GM12878 (cell line): ENCODE measurements around the gene STK10. TPM values are rescaled to one million over a fixed set of nuclear protein-coding genes. Genes with fewer than 3 reads are reported as not detected.

ENCODE experiments used
- ATAC-seq: fragments of 200-7000 bp; cut with Tn5 transposase; 3 replicates; pipeline ENCODE4 v1.9.1; 2020; ENCODE audit warnings: mild to moderate bottlenecking, moderate library complexity
- BruUV-seq: library from RNA; stranded (reverse); fragments of 400-500 nt; replicated peaks from 2 replicates; lab custom pipeline; 2021; lab: Mats Ljungman, UMichigan
- CTCF ChIA-PET: fragments of 300-600 bp; sonication (Branson Sonifier 250); formaldehyde crosslinking; extraction: SDS; loops from one replicate; lab custom pipeline; 2021; ENCODE audit warnings: inconsistent platforms; lab: Yijun Ruan, JAX
- POLR2A ChIA-PET: fragments of 350-600 bp; formaldehyde crosslinking; extraction: SDS; loops from one replicate; lab custom pipeline; 2021; ENCODE audit warnings: inconsistent platforms; lab: Charles Lee
- RAD21 ChIA-PET: fragments of 300-600 bp; sonication (Branson Sonifier 250); formaldehyde crosslinking; loops from one replicate; lab custom pipeline; 2023; ENCODE audit warnings: antibody characterized with exemption; ENCODE audit not compliant: unreplicated experiment; lab: Charles Lee
- SMC1A ChIA-PET: fragments of 300-600 bp; sonication (Branson Sonifier 250); formaldehyde crosslinking; loops from one replicate; lab custom pipeline; 2023; ENCODE audit not compliant: unreplicated experiment, uncharacterized antibody; lab: Charles Lee
- DNase-seq: peaks from one replicate; pipeline ENCODE4 v3.0.0-alpha.2; 2011; ENCODE audit warnings: low read depth, low spot score
- FAIRE-seq: peaks from 3 replicates; lab custom pipeline; 2011; peaks lifted over from hg19 to GRCh38; lab: Jason Lieb, UNC
- H2AFZ ChIP-seq: 2 replicates; pipeline ENCODE4 v1.6.0; 2011; ENCODE audit warnings: low read depth, low read length, control low read depth; ENCODE audit not compliant: control insufficient read depth
- H3K27ac ChIP-seq: 2 replicates; pipeline ENCODE4 v1.5.1; 2011; ENCODE audit warnings: control low read depth; ENCODE audit not compliant: control insufficient read depth, insufficient read depth
- H3K27me3 ChIP-seq, 2 experiments: replicated peaks in 1 of 2; 2 replicates each; pipeline versions ENCODE4 v1.6.0 to v1.6.1; 2011; ENCODE audit warnings: low read length in 1 of 2; ENCODE audit not compliant: control insufficient read depth in 2 of 2, insufficient read depth in 2 of 2
- H3K36me3 ChIP-seq, 2 experiments: 2 replicates each; pipeline ENCODE4 v1.5.1; 2011; ENCODE audit warnings: low read length in 1 of 2; ENCODE audit not compliant: control insufficient read depth in 2 of 2, insufficient read depth in 2 of 2
- H3K4me1 ChIP-seq: 2 replicates; pipeline ENCODE4 v1.6.1; 2011; ENCODE audit warnings: mild to moderate bottlenecking, low read length, moderate library complexity, mixed read lengths; ENCODE audit not compliant: control insufficient read depth, insufficient read depth
- H3K4me2 ChIP-seq: 2 replicates; pipeline ENCODE4 v1.6.0; 2011; ENCODE audit warnings: control low read depth; ENCODE audit not compliant: control insufficient read depth, insufficient read depth
- H3K4me3 ChIP-seq: fragments of 200-600 bp; sonication (generic); 2 replicates; pipeline ENCODE4 v1.5.1; 2016
- H3K79me2 ChIP-seq: 2 replicates; pipeline ENCODE4 v1.6.0; 2011; ENCODE audit warnings: low read length; ENCODE audit not compliant: control insufficient read depth, insufficient read depth
- H3K9ac ChIP-seq: 2 replicates; pipeline ENCODE4 v1.8.0; 2011; ENCODE audit warnings: low read length, control low read depth, mixed read lengths; ENCODE audit not compliant: control insufficient read depth, insufficient read depth
- H3K9me3 ChIP-seq: replicated peaks from 3 replicates; pipeline ENCODE4 v1.5.1; 2011; ENCODE audit warnings: mild to moderate bottlenecking, low read length; ENCODE audit not compliant: control insufficient read depth, insufficient read depth
- H4K20me1 ChIP-seq: 2 replicates; pipeline ENCODE4 v1.6.0; 2011; ENCODE audit not compliant: control insufficient read depth, insufficient read depth
- BHLHE40 ChIP-seq, 2 experiments: fragments of 450-650 bp in 1 of 2; IDR thresholded peaks; 2 replicates each; pipeline ENCODE4 v1.6.1; 2011 to 2017; ENCODE audit warnings: low read depth in 2 of 2, borderline replicate concordance in 1 of 2, improper control_type of control experiment in 1 of 2, low read length in 1 of 2, mild to moderate bottlenecking in 1 of 2
- CBX5 ChIP-seq: sonication (generic); IDR thresholded peaks from 2 replicates; pipeline ENCODE4 v1.6.1; 2016; ENCODE audit warnings: low read depth, moderate library complexity, mild to moderate bottlenecking, inconsistent platforms
- CEBPB ChIP-seq, 2 experiments: fragments of 150-350 bp in 1 of 2; IDR thresholded peaks; 2 replicates each; pipeline ENCODE4 v1.6.1; 2012 to 2014; ENCODE audit warnings: low read depth in 2 of 2, low read length in 2 of 2, borderline replicate concordance in 1 of 2, inconsistent platforms in 1 of 2
- CHD2 ChIP-seq: IDR thresholded peaks from 2 replicates; pipeline ENCODE4 v1.6.1; 2011; ENCODE audit warnings: low read depth, low read length, improper control_type of control experiment, borderline replicate concordance
- ESRRA ChIP-seq: IDR thresholded peaks from 2 replicates; pipeline ENCODE4 v1.6.1; 2012; ENCODE audit warnings: mild to moderate bottlenecking, low read length, improper control_type of control experiment
- HCFC1 ChIP-seq: fragments of 150-350 bp; IDR thresholded peaks from 2 replicates; pipeline ENCODE4 v1.6.1; 2014; ENCODE audit warnings: low read length
- IKZF2 ChIP-seq, 2 experiments: fragments of 450-650 bp; IDR thresholded peaks; 2 replicates each; pipeline ENCODE4 v1.6.1; 2017; ENCODE audit warnings: mild to moderate bottlenecking in 2 of 2, moderate library complexity in 2 of 2
- MTA3 ChIP-seq: IDR thresholded peaks from 2 replicates; pipeline ENCODE4 v1.6.1; 2012; ENCODE audit warnings: low read length, inconsistent platforms, borderline replicate concordance
- NR2C2 ChIP-seq: IDR thresholded peaks from 2 replicates; pipeline ENCODE4 v1.6.1; 2011; ENCODE audit warnings: borderline replicate concordance, low read depth; ENCODE audit not compliant: control insufficient read depth, insufficient read length
- PML ChIP-seq: IDR thresholded peaks from 2 replicates; pipeline ENCODE4 v1.6.1; 2012; ENCODE audit warnings: low read length, inconsistent platforms
- RAD21 ChIP-seq: IDR thresholded peaks from 2 replicates; pipeline ENCODE4 v1.6.1; 2011; ENCODE audit warnings: mild to moderate bottlenecking, low read depth, low read length, moderate library complexity; ENCODE audit not compliant: insufficient read depth
- SIX5 ChIP-seq: IDR thresholded peaks from 2 replicates; pipeline ENCODE4 v1.6.1; 2011; ENCODE audit warnings: mild to moderate bottlenecking, low read depth, low read length, moderate library complexity; ENCODE audit not compliant: severe bottlenecking
- SUPT20H ChIP-seq: IDR thresholded peaks from 2 replicates; pipeline ENCODE4 v1.6.1; 2011; ENCODE audit warnings: low read depth, mild to moderate bottlenecking, low read length, moderate library complexity, borderline replicate concordance; ENCODE audit not compliant: control insufficient read depth
- WRNIP1 ChIP-seq: IDR thresholded peaks from 2 replicates; pipeline ENCODE4 v1.6.1; 2011; ENCODE audit warnings: low read depth, low read length, improper control_type of control experiment, borderline replicate concordance
- ZBTB11 ChIP-seq: fragments of 450-650 bp; formaldehyde crosslinking; IDR thresholded peaks from 2 replicates; pipeline ENCODE4 v1.5.0; 2022; ENCODE audit warnings: mild to moderate bottlenecking, missing genetic modification characterization
- WGBS: methylation state at CpG from one replicate; pipeline ENCODE4 v1.1.6; 2016; ENCODE audit warnings: low lambda C conversion rate; ENCODE audit not compliant: insufficient replicate concordance, insufficient coverage; ENCODE audit errors: missing lambda C conversion rate; 5-methylcytosine and 5-hydroxymethylcytosine counted together
- in situ Hi-C: fragments of 300-500 bp; cut with MboI; formaldehyde crosslinking; loops from 9 replicates; pipeline ENCODE4 v1.14.3; 2018; ENCODE audit warnings: mixed read lengths
- intact Hi-C: fragments of 100-400 bp; cut with micrococcal nuclease; formaldehyde crosslinking; loops from one replicate; pipeline ENCODE4 v1.14.2; 2022; ENCODE audit not compliant: unreplicated experiment
- polyA plus RNA-seq, 11 experiments: library from polyadenylated mRNA; depleted of rRNA in 4 of 11; unstranded in 6 of 11; stranded (reverse) in 5 of 11; fragments of >200 nt; fragmentation: Nextera tagmentation in 4 of 11; fragmentation: Illumina TruSeq in 1 of 11; extraction: Ambion mirVana in 4 of 11; extraction: Trizol in 1 of 11; gene quantifications; 1 replicate in 1 of 11; 2 replicates in 10 of 11; pipeline versions ENCODE4 v1.2.1 to v1.2.3, GENCODE V29; 2011 to 2016; ENCODE audit warnings: inconsistent platforms in 2 of 11, missing spikeins in 2 of 11, low read depth in 1 of 11
- total RNA-seq, 4 experiments: library from RNA; depleted of rRNA in 3 of 4; stranded (reverse); fragments of >200 nt in 3 of 4; fragmentation: Illumina TruSeq in 1 of 4; extraction: Trizol in 1 of 4; gene quantifications; 2 replicates each; pipeline versions ENCODE4 v1.2.1 to v1.2.3, GENCODE V29; 2013 to 2021
- TF ChIP-seq, protein P1 (sequence below): IDR thresholded peaks from 2 replicates; pipeline ENCODE4 v1.6.1; 2012; ENCODE audit warnings: mild to moderate bottlenecking, low read depth, low read length

The STK10 gene
- total and polyA plus RNA-seq, 10 of the 15 experiments (the other 5 are each of a cell fraction or from before 2014, with no cell fraction given): 14.2 to 96.4 (median 50.6) TPM

DNA sequence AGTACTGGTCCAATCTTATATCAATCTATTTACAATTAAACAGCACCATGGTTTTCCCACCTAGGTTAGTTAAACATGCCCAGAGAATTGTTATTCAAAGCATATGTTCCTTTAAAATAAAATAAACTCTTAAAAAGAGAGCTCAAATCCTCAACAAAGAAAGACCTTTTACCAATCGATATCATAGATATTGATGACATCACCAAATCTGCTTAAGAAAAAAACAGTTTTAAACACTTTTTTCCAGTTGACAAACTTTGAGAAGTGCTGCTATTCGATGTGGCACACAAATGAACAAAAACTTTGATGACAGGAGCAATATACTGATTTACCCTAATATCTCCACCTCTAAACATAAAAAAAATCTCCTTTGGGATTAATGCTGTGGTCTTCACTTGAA, 21.7 kb upstream of the STK10 start:
- Histone ChIP-seq H3K79me2 (no peaks in the 10 kb centered on the region; the same call in none of the 2 replicates), H3K9me3 (no peaks in the 10 kb centered on the region), H3K4me1 (no peaks in the 10 kb centered on the region), H3K9ac (no peak overlapping the region), H4K20me1 (no peaks in the 10 kb centered on the region), H3K27ac (no peak overlapping the region), H2AFZ (no peak overlapping the region), H3K4me3 (no peak overlapping the region), H3K27me3 (no peaks in the 10 kb centered on the region), H3K4me2 (no peak overlapping the region), H3K36me3 (peaks cover 0 to 21% of the 10 kb centered on the region in 2 experiments; a peak in 3 of 4 replicates)
- no peak for DNase-seq
- intact Hi-C loops: no loop called here
- ChIA-PET SMC1A (interaction anchor here (1.0 kb wide), 1 partner anchor 14 kb away, joined by 3 read pairs; no protein-coding TSS in a partner anchor), RAD21 (no interaction called here), CTCF (no interaction called here), POLR2A (no interaction called here)
- in situ Hi-C loops: no loop called here
- no peak for FAIRE-seq
- 75% methylated on average over 2 of the region's 2 CpGs for WGBS
- no TSS peak for BruUV-seq
- no peak for TF ChIP-seq CEBPB (IDR thresholded peaks at IDR 0.05; ENCODE audit: borderline replicate concordance in 1 of 2, low read depth in 2 of 2, low read length in 2 of 2)
- TF ChIP-seq RAD21: no peak
- no peak for TF ChIP-seq NR2C2
- no peak for TF ChIP-seq ZBTB11 (CRISPR knock-in tag)
- TF ChIP-seq CBX5: no peak
- TF ChIP-seq WRNIP1: no peak
- TF ChIP-seq MTA3: no peak
- no peak for TF ChIP-seq CHD2
- TF ChIP-seq IKZF2 (IDR thresholded peaks at IDR 0.05): no peak
- TF ChIP-seq, protein P1, sequence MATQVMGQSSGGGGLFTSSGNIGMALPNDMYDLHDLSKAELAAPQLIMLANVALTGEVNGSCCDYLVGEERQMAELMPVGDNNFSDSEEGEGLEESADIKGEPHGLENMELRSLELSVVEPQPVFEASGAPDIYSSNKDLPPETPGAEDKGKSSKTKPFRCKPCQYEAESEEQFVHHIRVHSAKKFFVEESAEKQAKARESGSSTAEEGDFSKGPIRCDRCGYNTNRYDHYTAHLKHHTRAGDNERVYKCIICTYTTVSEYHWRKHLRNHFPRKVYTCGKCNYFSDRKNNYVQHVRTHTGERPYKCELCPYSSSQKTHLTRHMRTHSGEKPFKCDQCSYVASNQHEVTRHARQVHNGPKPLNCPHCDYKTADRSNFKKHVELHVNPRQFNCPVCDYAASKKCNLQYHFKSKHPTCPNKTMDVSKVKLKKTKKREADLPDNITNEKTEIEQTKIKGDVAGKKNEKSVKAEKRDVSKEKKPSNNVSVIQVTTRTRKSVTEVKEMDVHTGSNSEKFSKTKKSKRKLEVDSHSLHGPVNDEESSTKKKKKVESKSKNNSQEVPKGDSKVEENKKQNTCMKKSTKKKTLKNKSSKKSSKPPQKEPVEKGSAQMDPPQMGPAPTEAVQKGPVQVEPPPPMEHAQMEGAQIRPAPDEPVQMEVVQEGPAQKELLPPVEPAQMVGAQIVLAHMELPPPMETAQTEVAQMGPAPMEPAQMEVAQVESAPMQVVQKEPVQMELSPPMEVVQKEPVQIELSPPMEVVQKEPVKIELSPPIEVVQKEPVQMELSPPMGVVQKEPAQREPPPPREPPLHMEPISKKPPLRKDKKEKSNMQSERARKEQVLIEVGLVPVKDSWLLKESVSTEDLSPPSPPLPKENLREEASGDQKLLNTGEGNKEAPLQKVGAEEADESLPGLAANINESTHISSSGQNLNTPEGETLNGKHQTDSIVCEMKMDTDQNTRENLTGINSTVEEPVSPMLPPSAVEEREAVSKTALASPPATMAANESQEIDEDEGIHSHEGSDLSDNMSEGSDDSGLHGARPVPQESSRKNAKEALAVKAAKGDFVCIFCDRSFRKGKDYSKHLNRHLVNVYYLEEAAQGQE: no peak
- no peak for TF ChIP-seq SIX5
- no peak for TF ChIP-seq BHLHE40 (IDR thresholded peaks at IDR 0.05; ENCODE audit: borderline replicate concordance in 1 of 2, low read depth in 2 of 2, low read length in 1 of 2)
- TF ChIP-seq PML: no peak
- no peak for TF ChIP-seq ESRRA
- TF ChIP-seq SUPT20H: no peak
- no peak for TF ChIP-seq HCFC1
- no peak for ATAC-seq
